Measurements from ENCODE around the gene GALNT18. TPM values are rescaled to one million over a fixed set of nuclear protein-coding genes. Genes with fewer than 3 reads are reported as not detected.

The GALNT18 gene
- total RNA-seq, 2 donors from 2014 or later: 7.3 to 10.9 TPM

DNA sequence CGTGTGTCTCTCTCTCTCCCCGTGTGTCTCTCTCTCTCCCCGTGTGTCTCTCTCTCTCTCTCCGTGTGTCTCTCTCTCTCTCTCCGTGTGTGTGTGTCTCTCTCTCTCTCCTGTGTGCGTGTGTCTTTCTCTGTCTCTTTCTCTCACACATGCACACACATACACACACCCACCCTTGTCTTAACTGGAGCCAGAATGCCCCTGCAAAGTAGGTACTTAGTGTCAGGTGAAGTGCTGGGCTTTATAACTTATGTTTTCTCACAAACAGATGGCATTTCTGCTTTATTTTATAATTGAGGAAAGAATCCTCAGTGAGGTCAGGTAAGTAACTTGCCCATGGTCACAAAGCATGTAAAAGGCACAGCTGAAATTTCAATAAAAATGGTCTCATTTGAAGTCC is 374.7 kb downstream of the GALNT18 start:
- no peak for ATAC-seq (replicated peaks)
- peaks cover 25% of the 10 kb centered on the region for H3K4me1 Mint-ChIP-seq
- H3K36me3 Mint-ChIP-seq (ENCODE audit: low read depth): no peaks in the 10 kb centered on the region
- H3K4me3 Mint-ChIP-seq: no peak overlapping the region
- H3K27me3 Mint-ChIP-seq: no peaks in the 10 kb centered on the region
- no peak overlapping the region for H3K27ac Mint-ChIP-seq
- no peaks in the 10 kb centered on the region for H3K9me3 Mint-ChIP-seq

DNA sequence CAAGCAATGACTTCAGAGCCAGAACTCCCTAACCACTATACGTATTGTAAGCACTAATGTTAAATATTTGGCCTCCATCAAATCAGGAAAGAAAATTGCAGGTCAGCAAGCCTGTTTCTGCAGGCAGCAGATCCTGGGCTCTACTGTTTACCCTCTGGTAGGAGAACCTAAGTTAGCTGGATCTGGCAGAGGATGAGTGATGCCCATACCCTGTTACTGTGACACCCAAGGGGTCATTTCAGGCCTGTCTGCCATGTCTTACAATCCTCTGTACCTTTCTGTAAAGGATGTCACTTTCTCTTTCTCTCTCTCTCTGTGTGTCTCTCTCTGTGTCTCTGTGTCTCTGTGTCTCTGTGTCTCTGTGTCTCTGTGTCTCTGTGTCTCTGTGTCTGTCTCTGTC is 375.6 kb downstream of the GALNT18 start:
- Mint-ChIP-seq H3K36me3 (ENCODE audit: low read depth) (no peaks in the 10 kb centered on the region), H3K27me3 (no peaks in the 10 kb centered on the region), H3K4me1 (peaks cover 25% of the 10 kb centered on the region), H3K9me3 (peaks cover 2% of the 10 kb centered on the region), H3K27ac (peak overlapping the region; percentile 36), H3K4me3 (no peak overlapping the region)
- no peak for ATAC-seq (replicated peaks)

GRCh38 chr11:11245453-11245852 is 376.4 kb downstream of the GALNT18 start:
- Mint-ChIP-seq H3K36me3 (ENCODE audit: low read depth) (no peaks in the 10 kb centered on the region), H3K4me1 (peaks cover 25% of the 10 kb centered on the region), H3K27ac (no peak overlapping the region), H3K27me3 (no peaks in the 10 kb centered on the region), H3K9me3 (peaks cover 3% of the 10 kb centered on the region), H3K4me3 (no peak overlapping the region)
- ATAC-seq (replicated peaks): no peak

- H3K4me3 Mint-ChIP-seq: no peak overlapping the region
- no peaks in the 10 kb centered on the region for H3K36me3 Mint-ChIP-seq (ENCODE audit: low read depth)
- ATAC-seq (replicated peaks): no peak
- peaks cover 25% of the 10 kb centered on the region for H3K4me1 Mint-ChIP-seq
- no peaks in the 10 kb centered on the region for H3K27me3 Mint-ChIP-seq
- peak overlapping the region; percentile 42 for H3K27ac Mint-ChIP-seq
- peaks cover 3% of the 10 kb centered on the region for H3K9me3 Mint-ChIP-seq
These were observed 377.2 kb downstream of the GALNT18 start for GRCh38 chr11:11244470-11245080.

DNA sequence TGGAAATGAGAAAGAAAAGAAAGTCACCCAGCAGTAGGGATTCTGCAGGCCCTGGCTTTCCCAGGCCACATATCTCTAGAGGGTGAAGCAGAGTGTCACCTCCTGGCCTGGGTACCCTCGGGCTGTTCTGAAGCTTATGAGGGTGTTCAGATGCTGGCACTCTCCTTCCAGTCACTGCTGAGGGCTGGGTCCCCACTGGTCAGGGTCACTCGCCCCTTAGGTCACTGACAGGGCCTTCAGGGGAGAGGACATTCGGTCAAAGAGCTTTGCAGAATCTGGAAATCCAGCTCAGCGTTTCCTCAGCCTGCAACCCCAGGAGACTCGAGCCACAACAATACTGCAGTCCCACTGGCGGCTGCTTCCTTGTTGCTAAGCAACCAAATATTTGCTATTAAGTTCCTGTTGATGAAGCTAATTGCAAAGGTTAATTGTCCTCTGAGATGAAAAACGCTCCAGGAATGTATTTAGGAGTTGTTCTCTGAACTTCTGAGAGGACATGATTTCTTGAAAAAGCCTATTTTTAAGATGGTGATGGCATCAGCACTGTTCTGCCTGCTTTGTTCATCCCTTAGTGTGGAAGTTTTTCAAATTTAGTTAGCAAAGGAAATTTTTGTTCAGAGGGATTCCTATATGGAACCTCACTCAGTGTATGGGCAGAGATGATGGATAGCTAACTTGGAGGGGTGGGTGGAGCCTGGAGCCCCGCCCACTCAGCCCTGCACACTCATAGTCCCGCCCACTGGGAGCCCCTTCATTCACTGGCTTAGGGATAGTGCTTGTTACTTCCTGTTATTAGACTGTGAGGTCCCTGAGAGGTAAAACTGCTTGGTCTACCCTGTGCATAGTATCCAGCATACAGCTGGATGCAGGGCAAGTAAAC is 378.0 kb downstream of the GALNT18 start:
- Mint-ChIP-seq H3K4me3 (peak overlapping the region; percentile 25), H3K36me3 (ENCODE audit: low read depth) (no peaks in the 10 kb centered on the region), H3K27me3 (no peaks in the 10 kb centered on the region), H3K4me1 (peaks cover 25% of the 10 kb centered on the region), H3K27ac (peak overlapping the region; percentile 83), H3K9me3 (peaks cover 3% of the 10 kb centered on the region)
- ATAC-seq (replicated peaks): peak; percentile 62

DNA sequence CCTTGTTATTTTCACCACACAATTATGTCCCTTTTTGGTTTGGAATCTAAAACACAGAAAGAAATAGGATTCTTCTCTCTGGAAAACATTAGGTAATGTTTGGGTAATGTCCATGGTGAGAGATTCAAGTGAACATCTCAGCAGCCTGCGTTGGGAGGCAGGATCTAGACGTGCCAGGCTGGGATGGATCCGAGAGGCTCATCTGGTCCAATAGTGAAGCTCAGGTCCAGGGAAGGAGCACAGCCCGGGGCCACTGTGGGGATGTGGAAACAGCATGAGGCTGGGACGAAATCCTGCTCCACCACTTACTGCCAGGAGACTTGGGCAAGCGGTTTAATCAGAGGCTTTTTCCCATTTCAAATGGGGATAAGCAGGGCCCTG is 378.6 kb downstream of the GALNT18 start:
- no peaks in the 10 kb centered on the region for H3K27me3 Mint-ChIP-seq
- no peak for ATAC-seq (replicated peaks)
- no peaks in the 10 kb centered on the region for H3K36me3 Mint-ChIP-seq (ENCODE audit: low read depth)
- H3K4me1 Mint-ChIP-seq: peaks cover 25% of the 10 kb centered on the region
- H3K9me3 Mint-ChIP-seq: peaks cover 3% of the 10 kb centered on the region
- H3K27ac Mint-ChIP-seq: peak overlapping the region; percentile 83
- peak overlapping the region; percentile 25 for H3K4me3 Mint-ChIP-seq

DNA sequence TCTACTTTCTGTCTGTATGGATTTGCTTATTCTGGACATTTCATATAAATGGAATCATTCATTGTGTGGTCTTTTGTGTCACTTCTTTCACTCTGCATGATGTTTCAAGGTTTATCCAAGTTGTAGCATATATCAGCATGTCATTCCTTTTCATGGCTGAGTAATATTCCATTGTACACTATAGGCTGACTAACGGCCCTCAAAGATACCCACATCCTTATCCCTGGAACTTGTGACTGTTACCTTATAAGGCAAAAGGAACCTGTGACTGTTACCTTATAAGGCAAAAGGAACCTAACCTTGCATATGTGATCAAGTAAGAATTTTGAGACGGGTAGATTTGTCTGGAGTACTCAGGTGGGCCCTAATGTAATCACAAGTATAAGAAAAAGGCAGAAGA is 380.5 kb downstream of the GALNT18 start:
- Mint-ChIP-seq H3K9me3 (peaks cover 3% of the 10 kb centered on the region), H3K27ac (no peak overlapping the region), H3K36me3 (ENCODE audit: low read depth) (no peaks in the 10 kb centered on the region), H3K27me3 (no peaks in the 10 kb centered on the region), H3K4me3 (no peak overlapping the region), H3K4me1 (peaks cover 20% of the 10 kb centered on the region)
- ATAC-seq (replicated peaks): no peak

DNA sequence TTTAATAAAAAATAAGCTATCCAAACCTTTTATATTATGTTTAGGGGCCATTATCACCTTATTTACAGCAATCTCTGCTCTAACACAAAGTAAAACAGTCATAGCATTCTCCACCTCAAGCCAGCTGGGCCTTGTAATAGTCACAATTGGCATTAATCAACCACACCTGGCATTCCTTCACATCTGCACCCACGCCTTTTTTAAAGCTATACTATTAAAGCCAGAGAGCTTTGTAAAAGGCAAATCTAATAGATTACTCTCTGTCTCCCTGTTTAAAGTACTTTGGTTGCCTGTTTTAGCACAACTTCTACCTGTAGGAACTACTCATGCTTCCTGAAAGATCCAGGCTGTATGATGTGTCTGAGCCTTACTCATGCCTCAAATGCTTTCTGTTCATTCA is 381.8 kb downstream of the GALNT18 start:
- Mint-ChIP-seq H3K4me1 (peaks cover 18% of the 10 kb centered on the region), H3K36me3 (ENCODE audit: low read depth) (no peaks in the 10 kb centered on the region), H3K27me3 (no peaks in the 10 kb centered on the region), H3K9me3 (peaks cover 3% of the 10 kb centered on the region), H3K4me3 (no peak overlapping the region), H3K27ac (no peak overlapping the region)
- no peak for ATAC-seq (replicated peaks)

DNA sequence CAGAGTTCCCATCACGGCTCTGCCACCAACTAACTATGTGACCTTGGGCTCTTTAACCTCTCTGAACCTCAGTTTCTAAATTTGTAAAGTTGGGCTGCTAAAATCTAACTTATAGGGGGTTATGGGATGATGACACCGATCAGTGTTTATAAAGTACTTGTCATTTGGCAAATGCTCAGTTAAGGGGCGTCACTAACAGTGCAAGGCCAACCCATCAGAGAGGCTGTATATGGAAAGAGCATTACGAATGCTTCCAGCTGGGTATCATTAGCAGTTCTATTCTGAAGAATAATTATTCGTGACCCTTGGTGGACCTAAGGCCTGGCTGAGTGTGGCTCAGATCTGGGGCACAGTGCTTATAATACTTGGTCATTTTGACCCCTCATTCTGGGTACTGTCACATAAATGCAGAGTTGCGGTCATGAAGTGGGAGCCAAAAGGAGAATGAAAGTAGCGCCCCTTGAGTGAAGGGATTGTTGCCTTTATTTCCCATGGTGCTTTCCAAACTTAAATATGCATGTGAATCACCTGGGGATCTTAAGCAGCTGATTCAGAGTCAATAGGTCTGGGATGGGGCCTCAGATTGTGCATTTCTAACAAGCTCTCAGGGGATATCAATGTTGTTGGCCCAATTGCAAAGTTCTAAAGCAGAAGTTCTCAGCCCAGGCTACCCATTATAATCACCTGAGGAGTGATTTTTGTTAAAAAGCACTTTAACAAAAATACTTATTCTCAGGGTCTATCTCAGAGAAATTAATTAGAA is 384.6 kb downstream of the GALNT18 start:
- H3K27ac Mint-ChIP-seq: no peak overlapping the region
- no peaks in the 10 kb centered on the region for H3K36me3 Mint-ChIP-seq (ENCODE audit: low read depth)
- no peak for ATAC-seq (replicated peaks)
- H3K9me3 Mint-ChIP-seq: peaks cover 3% of the 10 kb centered on the region
- H3K27me3 Mint-ChIP-seq: peaks cover 3% of the 10 kb centered on the region
- H3K4me3 Mint-ChIP-seq: no peak overlapping the region
- H3K4me1 Mint-ChIP-seq: no peaks in the 10 kb centered on the region

GRCh38 chr11:11236498-11237059 is 385.2 kb downstream of the GALNT18 start:
- Mint-ChIP-seq H3K27me3 (peaks cover 3% of the 10 kb centered on the region), H3K9me3 (peaks cover 3% of the 10 kb centered on the region), H3K4me1 (no peaks in the 10 kb centered on the region), H3K4me3 (no peak overlapping the region), H3K36me3 (ENCODE audit: low read depth) (no peaks in the 10 kb centered on the region), H3K27ac (no peak overlapping the region)
- ATAC-seq (replicated peaks): no peak

- no peak for ATAC-seq (replicated peaks)
- no peak overlapping the region for H3K27ac Mint-ChIP-seq
These were observed 390.0 kb downstream of the GALNT18 start for GRCh38 chr11:11231763-11232162.

DNA sequence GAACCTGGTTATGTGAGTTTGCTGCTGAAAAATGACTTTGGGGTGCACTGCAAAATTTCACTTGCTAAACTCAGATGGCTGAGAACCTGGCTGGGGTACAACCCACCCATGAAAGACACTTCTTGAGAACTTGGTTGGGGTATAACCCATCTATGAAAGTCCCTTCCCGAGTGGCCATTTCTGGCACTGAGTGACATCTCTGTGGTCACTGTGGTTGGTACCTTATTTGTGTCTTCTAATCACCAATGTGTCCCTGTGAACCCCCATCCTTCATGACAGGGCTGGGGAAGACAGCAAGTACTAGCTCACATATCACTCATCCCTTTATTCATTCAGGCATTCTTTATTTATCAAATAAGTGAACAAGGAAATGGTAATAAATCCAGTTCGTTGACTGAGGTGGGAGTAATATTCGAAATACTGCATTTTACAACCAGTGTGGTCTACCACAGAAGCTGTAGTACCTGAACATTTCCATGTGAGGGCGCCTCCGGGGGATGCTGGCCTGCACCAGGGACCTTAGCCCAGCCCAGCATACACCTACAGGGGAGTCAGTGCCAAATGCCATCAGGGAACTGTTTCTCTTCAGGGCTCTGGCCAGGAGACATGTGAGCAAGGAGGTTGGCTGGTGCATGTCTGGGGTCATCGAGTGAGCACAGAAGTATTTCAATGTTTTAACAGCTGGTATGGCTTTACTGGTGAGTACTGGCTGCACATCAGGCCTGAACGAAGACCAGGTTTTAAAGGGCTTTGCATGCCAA is 390.8 kb downstream of the GALNT18 start:
- peaks cover 18% of the 10 kb centered on the region for H3K27me3 Mint-ChIP-seq
- H3K27ac Mint-ChIP-seq: no peak overlapping the region
- H3K9me3 Mint-ChIP-seq: peaks cover 6% of the 10 kb centered on the region
- H3K4me1 Mint-ChIP-seq: peaks cover 7% of the 10 kb centered on the region
- ATAC-seq (replicated peaks): no peak
- H3K4me3 Mint-ChIP-seq: no peak overlapping the region
- H3K36me3 Mint-ChIP-seq (ENCODE audit: low read depth): no peaks in the 10 kb centered on the region

More at GRCh38 chr11:11231763-11232162, 390.0 kb downstream of the GALNT18 start:
- Mint-ChIP-seq H3K27me3 (peaks cover 18% of the 10 kb centered on the region), H3K4me3 (no peak overlapping the region), H3K36me3 (ENCODE audit: low read depth) (no peaks in the 10 kb centered on the region), H3K4me1 (peaks cover 7% of the 10 kb centered on the region), H3K9me3 (peaks cover 6% of the 10 kb centered on the region)

GRCh38 chr11:11230087-11230486 is 391.7 kb downstream of the GALNT18 start:
- ATAC-seq (replicated peaks): no peak
- Mint-ChIP-seq H3K27ac (no peak overlapping the region), H3K4me3 (no peak overlapping the region), H3K4me1 (peaks cover 7% of the 10 kb centered on the region), H3K9me3 (peaks cover 6% of the 10 kb centered on the region), H3K27me3 (peaks cover 18% of the 10 kb centered on the region), H3K36me3 (ENCODE audit: low read depth) (no peaks in the 10 kb centered on the region)

- Mint-ChIP-seq H3K27me3 (peaks cover 18% of the 10 kb centered on the region), H3K9me3 (peaks cover 6% of the 10 kb centered on the region), H3K36me3 (ENCODE audit: low read depth) (no peaks in the 10 kb centered on the region), H3K4me1 (peaks cover 7% of the 10 kb centered on the region), H3K27ac (no peak overlapping the region), H3K4me3 (no peak overlapping the region)
- ATAC-seq (replicated peaks): no peak
These were observed 392.2 kb downstream of the GALNT18 start for GRCh38 chr11:11229647-11230046.
